Ovary (tissue), 3 donors: ENCODE measurements around the gene PIAS4.

Experiments used
- CTCF ChIP-seq, 3 donors: fragments of 450-650 bp in 2 of 3; fragments of 200-600 bp in 1 of 3; IDR thresholded peaks; one replicate each; pipeline versions ENCODE4 v1.5.1 to v1.8.0; 2016 to 2022; ENCODE audit warnings: antibody characterized with exemption in 3 of 3, mild to moderate bottlenecking in 1 of 3
- POLR2A ChIP-seq: fragments of 450-650 bp; IDR thresholded peaks from one replicate; pipeline ENCODE4 v1.6.1; 2017; ENCODE audit warnings: antibody characterized with exemption, mild to moderate bottlenecking, moderate library complexity
- donor health status: DM: no; HTN: no; CAD: no.

- TF ChIP-seq POLR2A = no peak
- TF ChIP-seq CTCF (IDR thresholded peaks at IDR 0.05) = no peak
These were observed 43.9 kb upstream of the PIAS4 start for GRCh38 chr19:3963458-3964255.
